Measurements from ENCODE around the gene TNS1. TPM values are rescaled to one million over a fixed set of nuclear protein-coding genes. Genes with fewer than 3 reads are reported as not detected.

Gene TNS1
- total RNA-seq, 4 donors from 2014 or later = 461 to 648 (median 565) TPM

DNA sequence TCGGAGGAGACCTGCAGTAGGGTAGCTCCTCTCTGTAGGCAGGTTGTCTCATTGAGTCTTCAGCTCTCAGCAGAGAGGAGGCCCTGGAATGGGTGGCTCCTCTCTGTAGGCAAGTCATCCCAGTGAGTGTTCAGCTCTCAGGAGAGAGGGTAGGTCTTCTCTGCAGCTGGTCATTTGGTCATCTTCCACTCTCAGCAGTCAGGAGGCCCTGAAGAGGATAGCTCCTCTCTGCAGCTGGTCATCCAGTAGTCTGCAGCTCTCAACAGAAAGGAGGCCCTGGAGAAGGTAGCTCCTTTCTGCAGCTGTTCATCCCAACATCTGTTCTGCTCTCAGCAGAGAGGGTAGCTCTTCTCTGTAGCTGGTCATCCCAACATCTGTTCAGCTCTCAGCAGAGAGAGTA is 40.3 kb upstream of the TNS1 start:
- Histone ChIP-seq H3K36me3 (no peaks in the 10 kb centered on the region), H3K27me3 (no peaks in the 10 kb centered on the region), H3K27ac (no peak overlapping the region), H3K4me3 (no peak overlapping the region), H3K4me1 (no peaks in the 10 kb centered on the region), H3K9me3 (no peaks in the 10 kb centered on the region)
- 80 to 95% methylated on average over 1 of the region's 1 CpG for WGBS, 2 donors
- no peak for TF ChIP-seq EP300 (IDR thresholded peaks at IDR 0.05)
- no peak for DNase-seq (ENCODE audit: low spot score in 2 of 2)

DNA sequence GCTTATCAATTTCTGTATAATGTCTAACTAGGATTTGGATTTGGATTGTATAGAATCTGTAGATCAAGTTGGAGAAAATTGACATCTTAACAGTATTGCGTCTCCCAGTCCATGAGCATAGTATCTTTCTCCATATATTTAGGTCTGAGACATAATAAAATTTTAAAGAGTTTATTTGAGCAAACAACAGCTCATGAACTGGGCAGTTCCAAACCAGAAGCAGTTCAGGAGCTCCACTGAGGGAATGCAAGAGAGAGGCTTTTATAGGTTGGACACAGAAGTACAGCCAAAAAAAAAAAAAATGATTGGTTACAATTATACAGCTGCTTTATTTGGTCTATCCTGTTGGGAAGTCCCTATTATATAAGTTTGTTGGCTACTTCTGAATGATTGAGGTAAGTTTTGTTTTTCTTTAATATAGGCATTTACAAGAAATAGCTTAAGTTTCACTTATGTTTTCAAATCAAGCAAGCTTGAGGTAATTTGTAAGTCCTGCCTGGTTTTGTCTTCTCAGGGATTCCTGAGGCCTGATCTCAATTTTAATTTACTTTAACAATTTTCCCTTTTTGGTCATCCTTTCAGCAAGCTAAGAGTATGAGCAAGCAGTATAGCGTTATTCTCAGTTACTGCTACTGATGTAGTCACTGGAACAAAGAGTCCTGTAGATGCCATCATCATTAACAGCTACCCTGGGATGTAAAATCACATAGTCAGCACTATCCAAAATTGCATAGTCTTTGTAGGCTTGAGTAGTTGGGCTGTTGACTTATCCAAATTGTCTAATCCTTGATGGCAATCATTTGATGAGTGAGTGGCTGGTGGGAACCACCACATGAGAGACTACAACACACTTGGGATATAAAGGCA is 38.7 kb upstream of the TNS1 start:
- Histone ChIP-seq H3K9me3 (no peaks in the 10 kb centered on the region), H3K27me3 (no peaks in the 10 kb centered on the region), H3K27ac (no peak overlapping the region), H3K4me1 (no peaks in the 10 kb centered on the region), H3K36me3 (no peaks in the 10 kb centered on the region), H3K4me3 (no peak overlapping the region)
- WGBS, 2 donors = 84 to 85% methylated on average over 2 of the region's 2 CpGs
- DNase-seq (ENCODE audit: low spot score in 2 of 2) = no peak
- TF ChIP-seq, protein P1, sequence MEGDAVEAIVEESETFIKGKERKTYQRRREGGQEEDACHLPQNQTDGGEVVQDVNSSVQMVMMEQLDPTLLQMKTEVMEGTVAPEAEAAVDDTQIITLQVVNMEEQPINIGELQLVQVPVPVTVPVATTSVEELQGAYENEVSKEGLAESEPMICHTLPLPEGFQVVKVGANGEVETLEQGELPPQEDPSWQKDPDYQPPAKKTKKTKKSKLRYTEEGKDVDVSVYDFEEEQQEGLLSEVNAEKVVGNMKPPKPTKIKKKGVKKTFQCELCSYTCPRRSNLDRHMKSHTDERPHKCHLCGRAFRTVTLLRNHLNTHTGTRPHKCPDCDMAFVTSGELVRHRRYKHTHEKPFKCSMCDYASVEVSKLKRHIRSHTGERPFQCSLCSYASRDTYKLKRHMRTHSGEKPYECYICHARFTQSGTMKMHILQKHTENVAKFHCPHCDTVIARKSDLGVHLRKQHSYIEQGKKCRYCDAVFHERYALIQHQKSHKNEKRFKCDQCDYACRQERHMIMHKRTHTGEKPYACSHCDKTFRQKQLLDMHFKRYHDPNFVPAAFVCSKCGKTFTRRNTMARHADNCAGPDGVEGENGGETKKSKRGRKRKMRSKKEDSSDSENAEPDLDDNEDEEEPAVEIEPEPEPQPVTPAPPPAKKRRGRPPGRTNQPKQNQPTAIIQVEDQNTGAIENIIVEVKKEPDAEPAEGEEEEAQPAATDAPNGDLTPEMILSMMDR (IDR thresholded peaks at IDR 0.05) = no peak
- TF ChIP-seq POLR2A (IDR thresholded peaks at IDR 0.05) = no peak
- TF ChIP-seq EP300 (IDR thresholded peaks at IDR 0.05) = no peak

DNA sequence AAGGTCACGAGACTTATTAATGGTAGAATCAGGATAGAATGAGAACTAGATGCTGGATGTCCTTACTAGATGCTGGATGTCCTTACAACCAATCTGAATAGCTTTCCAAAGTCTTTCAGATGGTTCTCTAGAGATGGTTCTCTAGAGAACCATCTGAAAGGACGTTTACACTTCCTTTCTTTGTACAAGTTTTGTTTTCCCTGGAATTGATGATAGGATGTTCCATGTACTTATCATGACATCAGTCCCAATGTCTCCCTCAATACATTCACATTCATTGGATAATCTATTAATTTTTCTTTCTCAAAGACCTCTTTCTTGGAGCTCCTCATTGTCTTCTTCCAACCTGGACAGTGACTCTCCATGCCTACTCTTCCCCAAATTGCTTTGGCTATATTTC is 38.1 kb upstream of the TNS1 start:
- Histone ChIP-seq H3K27ac (no peak overlapping the region), H3K4me3 (no peak overlapping the region), H3K27me3 (no peaks in the 10 kb centered on the region), H3K4me1 (no peaks in the 10 kb centered on the region), H3K36me3 (no peaks in the 10 kb centered on the region), H3K9me3 (no peaks in the 10 kb centered on the region)
- no peak for DNase-seq (ENCODE audit: low spot score in 2 of 2)
- WGBS, 2 donors = 63 to 74% methylated on average over 2 of the region's 2 CpGs
- TF ChIP-seq POLR2A (IDR thresholded peaks at IDR 0.05) (no peak), EP300 (IDR thresholded peaks at IDR 0.05) (no peak)
- TF ChIP-seq, protein P1 (IDR thresholded peaks at IDR 0.05) = no peak

DNA sequence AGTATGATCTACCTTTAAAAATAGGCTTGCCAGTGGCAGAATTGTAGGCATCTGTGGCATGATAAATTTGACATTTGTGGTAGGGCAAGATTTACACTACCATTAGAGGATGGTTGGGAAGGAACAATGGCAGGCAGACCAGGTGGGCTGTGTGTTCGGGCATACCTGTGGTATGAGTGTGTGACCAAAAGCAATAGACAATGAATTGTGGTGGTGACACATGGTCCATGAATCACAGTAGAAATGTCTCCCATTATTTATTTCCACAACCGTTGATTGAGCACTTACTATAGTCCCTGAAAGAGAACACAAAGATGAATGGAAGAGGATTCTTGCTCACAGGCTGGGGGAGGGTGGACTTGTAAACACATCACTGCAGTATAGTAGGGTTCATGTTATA is 36.4 kb upstream of the TNS1 start:
- WGBS, 2 donors = 63 to 79% methylated on average over 2 of the region's 2 CpGs
- no peaks in the 10 kb centered on the region for H3K27me3 ChIP-seq
- no peak overlapping the region for H3K27ac ChIP-seq
- peaks cover 0 to 5% (median 2%) of the 10 kb centered on the region in 4 donors for H3K4me1 ChIP-seq
- no peak for TF ChIP-seq EP300 (IDR thresholded peaks at IDR 0.05)
- no peak for TF ChIP-seq POLR2A (IDR thresholded peaks at IDR 0.05)
- TF ChIP-seq, protein P1 (IDR thresholded peaks at IDR 0.05) = no peak
- H3K36me3 ChIP-seq = no peaks in the 10 kb centered on the region
- no peaks in the 10 kb centered on the region for H3K9me3 ChIP-seq
- no peak overlapping the region for H3K4me3 ChIP-seq
- DNase-seq (ENCODE audit: low spot score in 2 of 2) = no peak

DNA sequence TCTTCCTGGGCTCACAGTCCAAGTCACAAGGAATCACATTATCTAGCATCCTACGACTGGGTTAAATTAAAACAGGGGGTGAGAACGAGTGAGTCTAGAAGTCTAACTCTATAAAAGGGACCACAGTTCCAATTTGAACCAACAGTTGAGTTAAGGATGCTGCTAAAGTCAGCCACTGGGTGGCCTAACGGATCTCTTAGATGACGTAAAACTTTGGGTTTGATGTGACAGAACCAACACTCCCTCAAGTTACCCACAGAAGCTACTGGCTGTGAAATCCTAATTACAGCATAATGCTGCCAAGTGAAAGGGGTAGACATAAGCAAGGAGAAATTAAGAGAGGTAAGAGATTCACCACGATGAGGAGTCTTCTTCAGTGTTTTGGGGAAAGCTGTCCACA is 33.6 kb upstream of the TNS1 start:
- Histone ChIP-seq H3K36me3 (no peaks in the 10 kb centered on the region), H3K4me1 (peaks cover 0 to 11% (median 2%) of the 10 kb centered on the region in 4 donors), H3K27ac (no peak overlapping the region), H3K4me3 (no peak overlapping the region), H3K9me3 (no peaks in the 10 kb centered on the region), H3K27me3 (no peaks in the 10 kb centered on the region)
- TF ChIP-seq EP300 (IDR thresholded peaks at IDR 0.05) (no peak), POLR2A (IDR thresholded peaks at IDR 0.05) (no peak)
- TF ChIP-seq, protein P1 (IDR thresholded peaks at IDR 0.05) = no peak
- DNase-seq (ENCODE audit: low spot score in 2 of 2) = no peak
- WGBS, 2 donors = 60 to 68% methylated on average over 5 of the region's 5 CpGs

Data from tibial nerve (tissue), 4 donors.